ENCODE data around the gene RRP36. TPM values are rescaled to one million over a fixed set of nuclear protein-coding genes. Genes with fewer than 3 reads are reported as not detected.

Gene RRP36
- total RNA-seq, 1 donor from 2014 or later, result 99.2 TPM

- no peak for DNase-seq (ENCODE audit: extremely low read depth, low read depth, low spot score)
Measured at GRCh38 chr6:43060755-43061633, 39.6 kb downstream of the RRP36 start.

- no peak for DNase-seq (ENCODE audit: extremely low read depth, low read depth, low spot score)
Measured at GRCh38 chr6:43061861-43062260, 40.4 kb downstream of the RRP36 start.

- no peak for DNase-seq (ENCODE audit: extremely low read depth, low read depth, low spot score)
Measured at GRCh38 chr6:43062818-43063217, 41.4 kb downstream of the RRP36 start.

GRCh38 chr6:43070028-43070632, 48.7 kb downstream of the RRP36 start:
- DNase-seq (ENCODE audit: extremely low read depth, low read depth, low spot score), result no peak

GRCh38 chr6:43074847-43075669, 53.6 kb downstream of the RRP36 start:
- DNase-seq (ENCODE audit: extremely low read depth, low read depth, low spot score), result no peak

- no peak for DNase-seq (ENCODE audit: extremely low read depth, low read depth, low spot score)
Measured at GRCh38 chr6:43075670-43076463, 54.4 kb downstream of the RRP36 start, which contains the start of gene PTK7. Gene PTK7 (plus strand): TSS chr6:43076314. CDS start chr6:43076489, 175 bp downstream.

- no peak for DNase-seq (ENCODE audit: extremely low read depth, low read depth, low spot score)
Measured at GRCh38 chr6:43076464-43077332, 55.3 kb downstream of the RRP36 start.

GRCh38 chr6:43077333-43077809, 55.9 kb downstream of the RRP36 start:
- DNase-seq (ENCODE audit: extremely low read depth, low read depth, low spot score), result no peak

- no peak for DNase-seq (ENCODE audit: extremely low read depth, low read depth, low spot score)
Measured at GRCh38 chr6:43077981-43078511, 56.6 kb downstream of the RRP36 start.

GRCh38 chr6:43078691-43079090, 57.3 kb downstream of the RRP36 start:
- no peak for DNase-seq (ENCODE audit: extremely low read depth, low read depth, low spot score)

Other genes with a start within 250 kb of the RRP36 start
- gene BICRAL, start 239.6 kb upstream of the RRP36 start, total RNA-seq, result 5.5 and 6.2 TPM in 2 replicates
- 93.3 and 108 TPM in 2 replicates for gene RPL7L1, start 142.0 kb upstream of the RRP36 start, total RNA-seq
- gene PTCRA, start 105.6 kb upstream of the RRP36 start, total RNA-seq, result not detected in 2 replicates
- 52.2 and 58.1 TPM in 2 replicates for gene CNPY3, start 92.1 kb upstream of the RRP36 start, total RNA-seq
- gene GNMT, start 60.9 kb upstream of the RRP36 start, total RNA-seq, result not detected in 2 replicates
- gene PEX6, start 42.4 kb upstream of the RRP36 start, total RNA-seq, result 22.3 and 22.5 TPM in 2 replicates
- 56.4 and 60.8 TPM in 2 replicates for gene PPP2R5D, start 37.1 kb upstream of the RRP36 start, total RNA-seq
- gene MEA1, start 7.7 kb upstream of the RRP36 start, total RNA-seq, result 50.8 and 53.2 TPM in 2 replicates
- 88.4 and 88.6 TPM in 2 replicates for gene KLHDC3, start 7.4 kb upstream of the RRP36 start, total RNA-seq
- gene CUL7, start 32.2 kb downstream of the RRP36 start, total RNA-seq, result 26.6 and 31.9 TPM in 2 replicates
- gene MRPL2, start 37.8 kb downstream of the RRP36 start, total RNA-seq, result 18.2 and 29.3 TPM in 2 replicates
- 18.0 and 22.2 TPM in 2 replicates for gene KLC4, start 38.0 kb downstream of the RRP36 start, total RNA-seq
- gene PTK7, start 54.7 kb downstream of the RRP36 start, total RNA-seq, result 53.8 and 73.6 TPM in 2 replicates
- 30.1 and 31.4 TPM in 2 replicates for gene SRF, start 149.6 kb downstream of the RRP36 start, total RNA-seq
- 42.1 and 49.7 TPM in 2 replicates for gene CUL9, start 160.6 kb downstream of the RRP36 start, total RNA-seq
- 87.5 and 133 TPM in 2 replicates for gene DNPH1, start 207.9 kb downstream of the RRP36 start, total RNA-seq
- gene TTBK1, start 221.9 kb downstream of the RRP36 start, total RNA-seq, result 0.06 TPM in 1 of 2 replicates, not detected in the other

Measured in glomerular endothelial cell (primary cell).